Activated CD8-positive, alpha-beta T cell treated with anti-CD3 and anti-CD28 coated beads for 36 hours (primary cell): ENCODE data around the gene OTOA. TPM values are rescaled to one million over a fixed set of nuclear protein-coding genes. Genes with fewer than 3 reads are reported as not detected.

ENCODE experiments used
- ATAC-seq: fragments of 200-7000 bp; cut with Tn5 transposase; one replicate; pipeline ENCODE4 v1.10.0; 2021; ENCODE audit warnings: mild to moderate bottlenecking, moderate library complexity
- CTCF ChIA-PET: fragments of 350-600 bp; sonication (Branson Sonifier 250); formaldehyde crosslinking; loops from one replicate; lab custom pipeline; 2021; ENCODE audit warnings: antibody characterized with exemption; lab: Charles Lee
- POLR2A ChIA-PET: fragments of 350-600 bp; sonication (Branson Sonifier 250); formaldehyde crosslinking; loops from one replicate; lab custom pipeline; 2021; ENCODE audit warnings: antibody characterized with exemption; lab: Charles Lee
- DNase-seq: peaks from one replicate; pipeline ENCODE4 v3.0.0-alpha.2; 2020
- H3K27ac Mint-ChIP-seq: one replicate; pipeline ENCODE4 v1.8.0; 2021; ENCODE audit warnings: mild to moderate bottlenecking, mixed read lengths
- H3K27me3 Mint-ChIP-seq: one replicate; pipeline ENCODE4 v1.8.0; 2021; ENCODE audit warnings: mixed read lengths
- H3K36me3 Mint-ChIP-seq: one replicate; pipeline ENCODE4 v1.8.0; 2021; ENCODE audit warnings: low read depth, mixed read lengths
- H3K4me1 Mint-ChIP-seq: one replicate; pipeline ENCODE4 v1.8.0; 2021; ENCODE audit warnings: low read depth, mixed read lengths
- H3K4me3 Mint-ChIP-seq: one replicate; pipeline ENCODE4 v1.8.0; 2021; ENCODE audit warnings: mild to moderate bottlenecking, moderate library complexity, mixed read lengths
- H3K9me3 Mint-ChIP-seq: one replicate; pipeline ENCODE4 v1.8.0; 2021; ENCODE audit warnings: mixed read lengths
- intact Hi-C: fragments of 100-400 bp; cut with micrococcal nuclease; formaldehyde crosslinking; loops from one replicate; pipeline ENCODE4 v1.10.0; 2022
- total RNA-seq, 2 experiments: library from RNA; stranded (reverse); gene quantifications; one replicate each; pipeline ENCODE4 v1.2.3, GENCODE V29; 2021
- TF ChIP-seq, protein P1 (sequence below): fragments of 200-600 bp; IDR thresholded peaks from one replicate; pipeline ENCODE4 v1.8.0; 2022; ENCODE audit warnings: antibody characterized with exemption, mild to moderate bottlenecking

OTOA gene
- total RNA-seq, 2 experiments from 2014 or later = 0.09 TPM; not detected in 1

DNA sequence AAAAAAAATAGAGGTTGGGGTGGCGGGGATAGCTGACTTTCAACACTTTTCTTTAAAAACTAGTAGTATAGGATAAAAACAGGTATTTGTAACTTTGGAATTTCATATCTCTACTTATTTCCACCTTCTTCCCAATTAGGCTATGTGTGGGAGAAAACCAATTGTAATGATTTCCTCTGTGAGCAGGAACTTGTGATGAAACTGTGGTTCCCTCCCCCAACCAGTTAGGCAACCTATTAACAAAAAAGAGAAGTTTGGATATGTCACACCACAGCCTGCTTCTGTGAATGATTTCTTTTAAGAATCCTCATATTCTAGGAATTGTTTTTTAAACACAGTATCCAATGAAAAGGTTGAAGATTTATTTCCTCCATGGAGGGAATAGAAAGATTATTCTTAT, 13.2 kb upstream of the OTOA start:
- POLR2A ChIA-PET = interaction anchor here (0.7 kb wide), 1 partner anchor 1860 kb away, joined by 4 read pairs; no protein-coding TSS in a partner anchor
- ATAC-seq = no peak
- no peak overlapping the region for H3K4me3 Mint-ChIP-seq

DNA sequence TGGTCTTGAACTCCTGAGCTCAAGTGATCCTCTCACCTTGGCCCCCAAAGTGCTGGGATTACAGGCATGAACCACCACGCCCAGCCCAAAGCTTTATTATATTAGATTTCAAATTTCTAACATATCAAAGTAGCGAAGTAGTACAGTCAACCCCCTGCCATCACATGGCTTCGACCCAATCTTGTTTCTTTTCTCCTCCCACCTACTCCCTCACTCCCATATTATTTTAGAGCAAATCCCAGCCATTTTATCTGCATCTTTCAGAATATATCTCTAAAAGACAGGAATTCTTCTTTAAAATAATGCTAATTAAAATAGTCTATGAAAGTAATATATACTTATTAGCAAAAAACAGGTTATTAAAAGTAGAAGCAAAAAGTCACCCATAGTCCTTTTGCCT, 12.3 kb upstream of the OTOA start:
- H3K36me3 Mint-ChIP-seq = peaks cover 20% of the 10 kb centered on the region
- POLR2A ChIA-PET = interaction anchor here (0.7 kb wide), 1 partner anchor 1859 kb away, joined by 4 read pairs; no protein-coding TSS in a partner anchor
- intact Hi-C loops = no loop called here
- no peak overlapping the region for H3K27ac Mint-ChIP-seq
- H3K4me3 Mint-ChIP-seq = no peak overlapping the region
- H3K27me3 Mint-ChIP-seq = no peaks in the 10 kb centered on the region
- no peaks in the 10 kb centered on the region for H3K9me3 Mint-ChIP-seq
- no peak for DNase-seq
- no peak for ATAC-seq
- TF ChIP-seq, protein P1, sequence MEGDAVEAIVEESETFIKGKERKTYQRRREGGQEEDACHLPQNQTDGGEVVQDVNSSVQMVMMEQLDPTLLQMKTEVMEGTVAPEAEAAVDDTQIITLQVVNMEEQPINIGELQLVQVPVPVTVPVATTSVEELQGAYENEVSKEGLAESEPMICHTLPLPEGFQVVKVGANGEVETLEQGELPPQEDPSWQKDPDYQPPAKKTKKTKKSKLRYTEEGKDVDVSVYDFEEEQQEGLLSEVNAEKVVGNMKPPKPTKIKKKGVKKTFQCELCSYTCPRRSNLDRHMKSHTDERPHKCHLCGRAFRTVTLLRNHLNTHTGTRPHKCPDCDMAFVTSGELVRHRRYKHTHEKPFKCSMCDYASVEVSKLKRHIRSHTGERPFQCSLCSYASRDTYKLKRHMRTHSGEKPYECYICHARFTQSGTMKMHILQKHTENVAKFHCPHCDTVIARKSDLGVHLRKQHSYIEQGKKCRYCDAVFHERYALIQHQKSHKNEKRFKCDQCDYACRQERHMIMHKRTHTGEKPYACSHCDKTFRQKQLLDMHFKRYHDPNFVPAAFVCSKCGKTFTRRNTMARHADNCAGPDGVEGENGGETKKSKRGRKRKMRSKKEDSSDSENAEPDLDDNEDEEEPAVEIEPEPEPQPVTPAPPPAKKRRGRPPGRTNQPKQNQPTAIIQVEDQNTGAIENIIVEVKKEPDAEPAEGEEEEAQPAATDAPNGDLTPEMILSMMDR = no peak
- CTCF ChIA-PET = interaction anchor here (1.0 to 1.2 kb wide), 3 partner anchors 12 to 67 kb away, joined by 3 to 5 read pairs (median 4); no protein-coding TSS in a partner anchor
- peaks cover 51% of the 10 kb centered on the region for H3K4me1 Mint-ChIP-seq

More for the DNA sequence above, 13.2 kb upstream of the OTOA start:
- intact Hi-C loops = no loop called here
- Mint-ChIP-seq H3K4me1 (peaks cover 56% of the 10 kb centered on the region), H3K27me3 (no peaks in the 10 kb centered on the region), H3K9me3 (no peaks in the 10 kb centered on the region), H3K36me3 (peaks cover 15% of the 10 kb centered on the region), H3K27ac (peak overlapping the region; percentile 20)
- TF ChIP-seq, protein P1 = no peak
- DNase-seq = no peak
- CTCF ChIA-PET = interaction anchor here (0.6 to 1.2 kb wide), 3 partner anchors 58 to 66 kb away, joined by 3 to 5 read pairs (median 4); no protein-coding TSS in a partner anchor

DNA sequence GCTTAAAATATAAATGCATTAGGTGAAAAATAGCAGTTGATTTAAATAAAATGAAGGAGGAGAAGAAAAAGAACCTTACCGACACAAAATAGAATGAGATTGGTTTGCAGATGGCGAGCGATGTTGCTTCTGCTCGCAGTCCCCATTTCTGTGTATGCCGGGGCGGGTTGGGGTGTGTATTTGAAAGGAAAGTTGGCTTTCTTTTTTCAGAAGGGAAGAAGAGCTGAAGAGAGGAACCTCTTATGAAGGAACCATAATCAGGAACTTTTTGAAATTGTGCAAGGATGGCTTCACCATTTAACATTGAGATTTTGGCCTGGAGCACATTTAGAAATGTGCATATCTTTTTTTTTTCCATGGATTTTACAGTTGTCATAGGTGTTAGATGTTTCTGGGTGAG, 11.3 kb upstream of the OTOA start, which contains the start of gene IGSF6:
Gene IGSF6 (minus strand): TSS at position 156 of the 400 bp plus-strand sequence. CDS start 10 bp downstream, at position 146.
- no peak within 1 kb of the TSS for H3K4me3 Mint-ChIP-seq
- DNase-seq = no peak
- no peaks in the 10 kb centered on the region for H3K27me3 Mint-ChIP-seq
- H3K36me3 Mint-ChIP-seq = peaks cover 19% of the 10 kb centered on the region
- intact Hi-C loops = no loop called here
- peak within 1 kb of the TSS; percentile 25 for H3K27ac Mint-ChIP-seq
- CTCF ChIA-PET = interaction anchor here (1.0 to 1.3 kb wide), 2 partner anchors 10 to 13 kb away, joined by 3 read pairs; no protein-coding TSS in a partner anchor
- ATAC-seq = no peak
- TF ChIP-seq, protein P1 = no peak
- POLR2A ChIA-PET = no interaction called here
- peaks cover 52% of the 10 kb centered on the region for H3K4me1 Mint-ChIP-seq
- H3K9me3 Mint-ChIP-seq = no peaks in the 10 kb centered on the region

DNA sequence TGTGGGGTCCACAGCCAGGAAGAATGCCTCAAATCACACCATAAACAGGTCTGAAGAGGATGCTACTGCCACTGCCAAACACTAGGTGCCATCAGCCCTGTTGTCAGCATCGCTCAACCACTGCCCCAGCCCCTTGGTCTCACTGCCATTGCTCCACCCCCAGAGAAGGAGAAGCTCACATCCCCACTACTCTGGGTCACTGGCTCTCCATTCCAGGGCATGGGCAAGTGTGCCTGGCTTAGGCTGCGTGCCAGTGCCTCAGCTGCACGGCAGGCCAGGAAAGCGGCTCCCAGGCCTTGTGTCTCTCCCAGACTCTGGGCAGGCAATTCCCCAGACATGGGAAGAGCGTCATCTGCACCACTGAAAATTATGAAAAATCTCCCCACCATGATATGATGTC, 10.2 kb upstream of the OTOA start:
- H3K27me3 Mint-ChIP-seq = no peaks in the 10 kb centered on the region
- H3K27ac Mint-ChIP-seq = no peak overlapping the region
- CTCF ChIA-PET = interaction anchor here (1.3 to 5.5 kb wide), 2 partner anchors 11 to 52 kb away, joined by 3 to 133 read pairs; no protein-coding TSS in a partner anchor
- H3K9me3 Mint-ChIP-seq = no peaks in the 10 kb centered on the region
- peak; percentile 42 for ATAC-seq
- DNase-seq = no peak
- intact Hi-C loops = no loop called here
- POLR2A ChIA-PET = interaction anchor here (1.0 kb wide), 1 partner anchor 12 kb away, joined by 3 read pairs; no protein-coding TSS in a partner anchor
- peaks cover 49% of the 10 kb centered on the region for H3K4me1 Mint-ChIP-seq
- H3K36me3 Mint-ChIP-seq = peaks cover 19% of the 10 kb centered on the region
- no peak overlapping the region for H3K4me3 Mint-ChIP-seq
- TF ChIP-seq, protein P1 = no peak

DNA sequence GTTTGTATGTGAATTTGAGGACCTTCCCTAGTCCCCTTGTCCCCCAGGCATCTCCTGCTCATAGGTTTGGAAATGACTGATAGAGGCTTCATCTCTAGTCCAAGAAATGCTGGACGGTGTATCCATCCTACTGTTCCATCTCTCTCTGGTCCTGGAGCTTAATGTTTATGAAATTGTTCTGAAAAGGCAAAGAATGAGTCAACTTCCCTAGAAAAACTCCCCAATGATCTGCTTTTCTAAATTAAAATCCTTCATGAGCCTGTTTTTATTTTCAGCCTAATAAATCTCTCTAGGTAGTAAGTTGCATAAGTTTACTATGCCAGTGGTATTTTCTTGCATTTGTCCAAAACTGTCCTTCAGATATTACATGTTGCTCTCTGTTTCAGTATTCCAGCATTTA, 9.3 kb upstream of the OTOA start:
- Mint-ChIP-seq H3K27me3 (no peaks in the 10 kb centered on the region), H3K27ac (peak overlapping the region; percentile 24), H3K4me3 (no peak overlapping the region), H3K9me3 (no peaks in the 10 kb centered on the region), H3K4me1 (peaks cover 45% of the 10 kb centered on the region), H3K36me3 (peaks cover 19% of the 10 kb centered on the region)
- ATAC-seq (no peak), DNase-seq (no peak)
- ChIA-PET CTCF (interaction anchor here (5.5 kb wide), 1 partner anchor 51 kb away, joined by 133 read pairs; no protein-coding TSS in a partner anchor), POLR2A (interaction anchor here (0.7 to 1.2 kb wide), 3 partner anchors 9 to 11 kb away, joined by 3 read pairs; no protein-coding TSS in a partner anchor)
- intact Hi-C loops = no loop called here
- TF ChIP-seq, protein P1 = no peak
